IPS DF 4.7 (cell line): ENCODE results near the gene SPIN1.

Source experiments
- DNase-seq: peaks from one replicate; pipeline ENCODE4 v3.0.0-alpha.2; 2013; ENCODE audit warnings: low spot score; ENCODE audit errors: extremely low read depth

SPIN1 gene

GRCh38 chr9:88494983-88495721, 106.9 kb downstream of the SPIN1 start:
- no peak for DNase-seq

DNA sequence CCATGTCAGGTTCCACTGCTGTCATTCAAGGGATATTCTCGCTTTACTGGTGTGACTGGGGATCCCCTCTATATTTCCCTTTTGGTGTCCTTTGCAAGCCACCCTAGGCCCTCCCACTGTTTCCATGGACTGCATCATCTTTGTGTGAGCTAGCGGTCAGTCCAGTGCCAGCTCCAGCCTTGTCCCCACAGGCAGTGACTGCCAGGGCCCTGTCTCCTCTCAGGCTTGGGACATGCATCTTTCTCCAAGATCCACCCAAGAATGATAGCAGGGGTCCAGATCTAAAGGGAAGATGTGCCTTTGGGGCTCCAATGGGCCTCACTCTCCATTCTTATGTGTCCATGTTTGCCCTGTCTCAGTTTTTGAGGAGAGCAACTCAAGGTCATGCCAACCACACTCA, 109.0 kb downstream of the SPIN1 start:
- no peak for DNase-seq

DNA sequence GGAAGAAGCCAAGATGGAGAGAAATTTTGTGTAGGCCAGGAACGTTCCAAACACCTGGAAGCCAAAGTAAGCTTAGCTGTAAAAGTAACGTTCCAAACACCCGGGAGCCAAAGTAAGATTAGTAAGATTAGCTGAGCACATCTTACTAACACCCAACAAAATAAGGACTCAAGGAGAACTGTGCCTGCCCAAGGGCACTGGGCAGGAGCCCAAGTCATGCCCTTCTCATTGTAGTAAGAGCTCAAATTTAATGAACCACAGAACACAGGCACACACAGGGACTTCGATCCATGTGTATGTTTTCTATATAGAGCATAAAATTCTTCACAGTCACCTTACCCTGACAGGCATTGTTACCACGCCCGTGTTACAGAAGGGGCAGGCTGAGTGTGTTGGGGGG, 110.6 kb downstream of the SPIN1 start:
- no peak for DNase-seq

DNA sequence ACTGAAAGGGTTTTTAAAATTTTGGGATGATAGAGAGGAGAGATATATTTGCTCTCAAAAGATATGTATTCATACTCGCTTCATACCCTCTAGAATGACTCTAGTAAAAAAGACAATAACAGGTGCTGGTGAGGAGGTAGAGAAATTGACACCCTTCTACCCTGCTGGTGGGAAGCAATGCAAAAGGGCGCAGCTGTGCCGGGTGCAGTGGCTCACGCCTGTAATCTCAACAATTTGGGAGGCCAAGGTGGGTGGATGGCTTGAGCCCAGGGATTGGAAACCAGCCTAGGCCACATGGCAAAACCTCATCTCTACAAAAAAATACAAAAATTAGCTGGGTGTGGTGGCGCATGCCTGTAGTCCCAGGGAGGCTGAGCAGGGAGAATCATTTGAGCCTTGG, 112.8 kb downstream of the SPIN1 start:
- no peak for DNase-seq

DNA sequence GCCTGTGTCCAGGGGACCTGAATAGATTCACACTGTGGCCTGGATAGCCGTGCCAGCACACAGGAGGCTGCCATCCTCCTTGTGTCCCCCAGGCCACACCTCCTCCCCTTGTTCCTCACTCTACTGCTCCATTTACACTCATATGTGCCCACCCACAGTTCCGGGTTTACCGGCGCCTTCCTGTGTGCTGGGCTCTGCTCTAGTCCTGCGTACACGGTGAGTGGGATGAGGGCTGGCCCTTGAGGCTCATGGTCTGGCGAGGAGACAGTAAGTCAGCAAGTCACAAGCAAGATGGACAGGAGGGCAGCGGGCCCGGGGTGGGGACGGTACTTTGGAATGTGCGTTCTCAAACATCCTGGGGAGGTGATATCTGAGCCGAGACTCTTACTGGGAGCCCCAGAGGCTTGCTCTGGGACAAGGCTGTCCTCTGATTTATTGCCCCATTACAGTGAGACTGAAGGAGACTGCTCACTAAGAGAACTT, 114.3 kb downstream of the SPIN1 start:
- DNase-seq = no peak

DNA sequence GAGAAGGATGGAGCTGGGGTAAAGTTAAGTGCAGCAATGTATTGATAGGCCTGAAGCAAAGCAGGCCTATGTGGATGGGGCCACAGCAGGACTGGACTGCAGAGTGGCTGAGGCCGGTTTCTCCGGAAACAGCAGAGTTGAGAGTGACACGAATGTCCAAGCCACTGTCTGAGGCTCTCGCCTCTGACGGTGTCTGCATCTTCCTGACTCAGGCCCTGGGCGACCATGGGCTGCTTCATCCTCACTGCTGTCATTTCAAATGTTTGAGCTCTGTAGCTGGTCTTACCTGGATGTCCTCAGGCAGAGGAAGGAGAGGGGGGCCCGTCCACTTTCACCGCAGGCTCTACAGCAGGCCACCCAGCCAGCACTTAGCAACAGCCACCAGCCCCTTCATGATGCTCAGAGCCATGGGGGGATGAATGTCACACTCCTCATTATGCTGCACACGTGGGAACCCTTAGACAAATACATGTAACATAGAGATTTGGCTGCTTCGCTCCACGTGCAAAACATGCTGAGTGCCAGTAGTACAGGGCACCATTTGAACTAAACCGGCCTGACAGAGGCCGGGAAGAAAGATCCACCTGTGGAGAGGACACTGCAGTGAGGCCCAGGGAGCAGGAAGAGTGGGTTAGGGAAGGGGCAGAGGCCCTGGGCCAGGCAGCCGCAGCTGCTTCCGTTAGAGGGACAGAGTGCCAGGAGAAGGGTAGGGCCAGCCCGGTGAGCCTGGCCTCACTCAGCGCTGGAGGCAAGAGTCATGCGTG, 115.0 kb downstream of the SPIN1 start:
- no peak for DNase-seq

GRCh38 chr9:88503845-88504764, 115.9 kb downstream of the SPIN1 start:
- DNase-seq = no peak

DNA sequence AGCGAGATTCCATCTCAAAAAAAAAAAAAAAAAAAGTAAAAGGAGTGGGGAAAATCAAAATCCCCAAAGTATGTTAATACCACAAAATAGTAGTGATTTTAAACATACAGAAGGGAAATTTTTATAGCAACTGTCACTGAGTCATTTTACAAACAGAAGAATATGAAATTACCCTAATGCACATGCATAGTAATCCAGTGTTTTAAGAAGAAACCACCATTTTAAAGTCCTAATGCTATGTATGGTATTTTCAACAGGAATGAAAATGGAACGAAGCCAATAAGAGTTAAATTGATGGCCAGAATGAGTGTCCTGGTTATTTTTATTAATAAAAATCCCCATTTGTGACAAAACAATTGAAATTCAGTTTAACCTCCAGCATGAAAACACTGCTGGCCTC, 120.1 kb downstream of the SPIN1 start:
- no peak for DNase-seq

GRCh38 chr9:88511906-88512305, 123.7 kb downstream of the SPIN1 start:
- no peak for DNase-seq

DNA sequence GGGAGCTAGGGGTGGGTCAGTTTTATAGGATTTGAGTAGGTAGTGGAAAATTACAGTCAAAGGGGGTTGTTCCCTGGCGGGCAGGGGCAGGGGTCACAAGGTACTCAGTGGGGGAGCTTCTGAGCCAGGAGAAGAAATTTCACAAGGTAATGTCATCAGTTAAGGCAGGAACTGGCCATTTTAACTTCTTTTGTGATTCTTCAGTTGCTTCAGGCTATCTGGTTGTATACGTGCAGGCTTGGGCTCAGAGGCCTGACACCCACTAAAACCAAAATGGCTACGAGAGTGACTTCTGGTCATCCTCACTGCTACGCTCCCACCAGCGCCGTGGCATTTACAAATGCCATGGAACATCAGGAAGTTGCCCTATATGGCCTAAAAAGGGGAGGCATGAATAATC, 126.0 kb downstream of the SPIN1 start:
- DNase-seq = no peak

DNA sequence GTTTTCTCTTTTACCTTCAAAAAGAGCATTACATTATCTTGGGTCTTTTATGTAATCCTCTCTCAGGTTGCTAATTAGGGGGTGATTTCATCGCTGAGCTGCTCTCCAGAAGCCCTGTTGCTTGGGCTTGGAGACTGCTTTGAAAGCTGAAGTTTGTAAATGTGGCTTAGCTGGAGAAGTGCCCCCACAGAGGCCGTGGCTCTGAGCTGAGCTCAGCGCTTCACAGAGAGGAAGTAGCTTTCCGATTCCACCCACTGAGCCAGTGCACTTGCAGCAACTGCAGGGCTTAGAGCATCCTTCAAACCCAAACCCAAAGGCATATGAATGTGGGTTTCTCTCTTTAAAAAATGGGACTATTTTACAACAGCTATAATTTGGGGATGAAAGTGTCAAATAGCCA, 133.1 kb downstream of the SPIN1 start:
- no peak for DNase-seq

DNA sequence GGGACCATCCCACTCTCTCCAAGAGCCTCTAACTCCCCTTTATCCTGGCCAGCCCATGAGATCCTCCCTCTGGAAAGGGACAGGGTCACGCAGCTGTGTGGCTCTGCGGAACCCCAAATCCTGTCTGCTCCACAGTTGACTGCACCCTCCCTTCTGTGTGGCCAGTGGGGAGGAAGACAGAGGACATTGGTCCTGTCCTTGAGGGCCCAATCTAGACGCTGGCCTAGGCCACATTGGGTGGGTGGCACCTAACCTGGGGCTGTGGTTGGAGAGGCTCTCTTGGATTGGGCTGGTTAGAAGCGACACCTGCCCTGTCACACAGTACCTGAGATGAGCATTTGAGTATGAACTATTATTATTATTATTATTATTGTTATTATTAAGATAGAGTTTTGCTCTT, 134.1 kb downstream of the SPIN1 start:
- no peak for DNase-seq

GRCh38 chr9:88523056-88523455, 134.8 kb downstream of the SPIN1 start:
- DNase-seq = no peak

- DNase-seq = no peak
These were observed 136.7 kb downstream of the SPIN1 start for GRCh38 chr9:88524911-88525310.

- no peak for DNase-seq
These were observed 139.4 kb downstream of the SPIN1 start for GRCh38 chr9:88527618-88528017.
